Measurements from ENCODE around the gene SPATA2L.
"Not testable (repeated sequence)": the region's sequence is repeated elsewhere in the genome, so short reads cannot be mapped to it uniquely, and the experiment has no call there.

Gene SPATA2L

DNA sequence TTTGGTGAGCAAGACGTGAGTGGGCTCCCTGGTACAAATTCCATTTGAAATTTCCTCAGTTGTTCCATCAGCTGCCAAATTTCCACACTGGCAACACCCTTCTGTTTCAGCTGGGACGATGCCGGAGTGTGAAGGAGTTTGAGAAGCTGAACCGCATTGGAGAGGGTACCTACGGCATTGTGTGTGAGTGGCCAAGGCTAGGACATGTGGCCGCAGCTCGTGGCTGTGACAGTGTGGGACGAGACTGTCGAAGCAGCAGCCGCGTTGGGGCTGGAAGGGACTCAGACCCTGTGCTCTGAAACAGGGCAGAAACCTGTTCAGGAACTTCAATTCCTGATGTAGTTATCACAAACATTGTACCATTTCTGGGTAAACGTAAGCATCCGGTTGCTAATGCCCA lies 12.4 kb downstream of the SPATA2L start:
- no peak for DNase-seq

DNA sequence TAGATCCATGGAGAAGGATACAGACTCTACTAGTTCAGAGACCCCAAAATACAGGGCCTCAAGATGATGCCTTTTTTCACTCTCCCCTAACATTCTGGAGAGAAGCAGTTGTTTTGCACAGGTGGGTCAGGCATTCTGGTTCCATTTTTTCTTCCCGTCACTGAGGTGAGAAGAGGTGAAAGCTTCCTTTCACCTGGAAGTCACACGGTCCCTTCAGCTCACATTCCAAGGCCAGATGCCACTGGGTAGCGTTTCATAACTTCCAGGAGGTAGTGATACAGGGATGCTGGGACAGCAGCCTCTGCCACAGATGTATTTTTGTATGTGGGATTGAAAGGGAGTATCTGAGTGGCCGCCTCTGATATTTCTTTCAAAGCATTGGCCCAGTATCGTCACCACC lies 13.1 kb downstream of the SPATA2L start:
- no peak for DNase-seq

DNA sequence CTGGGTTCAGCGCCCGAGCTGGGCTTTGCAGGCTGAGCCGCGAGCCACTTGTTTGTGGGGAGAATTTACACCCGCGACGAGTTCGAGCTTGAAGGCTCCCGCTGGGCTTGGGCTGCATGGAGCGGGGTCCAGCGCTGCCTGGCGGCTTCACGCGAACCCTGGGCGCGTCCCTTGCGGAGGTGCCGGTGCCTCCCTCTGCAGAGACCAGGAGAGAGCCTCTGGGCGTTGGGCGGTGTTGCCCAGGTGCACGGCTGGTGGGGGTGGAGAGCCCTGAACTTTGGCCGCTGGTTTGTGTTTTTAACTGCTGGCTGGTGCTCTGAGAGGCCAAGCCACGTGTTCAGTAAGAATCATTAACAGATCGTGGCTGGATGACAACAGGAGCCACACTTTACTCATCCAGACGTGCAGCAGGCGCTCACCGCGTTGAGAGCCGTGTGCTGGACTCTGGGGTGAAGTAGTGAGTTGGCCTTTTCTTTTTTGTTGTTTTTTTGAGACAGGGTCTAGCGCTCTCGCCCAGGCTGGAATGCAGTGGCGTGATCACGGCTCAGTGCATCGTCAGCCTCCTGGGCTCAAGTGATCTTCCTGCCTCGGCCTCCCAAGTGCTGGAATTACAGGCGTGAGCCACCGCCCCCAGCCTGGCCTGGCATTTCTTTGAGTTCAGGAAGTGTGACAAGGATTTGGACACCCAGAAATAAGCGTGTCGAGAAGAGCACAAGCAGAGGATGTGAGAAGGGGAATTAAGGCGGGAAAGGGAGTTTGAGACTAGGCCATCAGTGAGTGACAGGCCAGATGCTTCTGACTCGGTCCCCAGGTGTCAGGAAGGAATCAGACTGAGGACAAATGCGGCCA lies 14.2 kb downstream of the SPATA2L start:
- DNase-seq, result no peak

DNA sequence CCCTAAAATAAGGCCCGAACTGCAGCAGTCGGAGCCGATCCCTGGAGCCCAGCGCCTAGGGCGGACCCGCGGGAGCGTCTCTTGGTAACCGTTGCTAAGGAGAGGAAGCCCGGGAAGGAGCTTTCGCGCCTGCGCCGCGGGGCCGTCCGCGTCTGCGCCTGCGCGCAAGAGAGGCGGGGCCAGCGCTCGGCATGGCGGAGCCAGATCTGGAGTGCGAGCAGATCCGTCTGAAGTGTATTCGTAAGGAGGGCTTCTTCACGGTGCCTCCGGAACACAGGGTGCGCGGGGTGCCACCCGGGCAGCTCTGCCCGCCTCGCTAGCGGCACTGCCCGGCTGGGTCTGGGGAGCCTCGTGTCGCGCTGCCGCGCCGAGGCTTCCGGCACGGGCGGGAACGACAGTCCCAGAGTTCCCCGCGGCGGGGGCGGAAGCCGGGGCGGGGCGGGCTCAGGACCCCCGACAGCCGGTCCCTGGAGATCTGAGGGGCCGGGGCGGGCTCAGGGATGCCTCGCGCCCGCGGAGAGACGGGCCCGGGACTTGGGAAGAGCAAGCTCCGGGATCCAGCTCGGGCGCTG lies 14.9 kb downstream of the SPATA2L start, which contains the start of gene CDK10:
Gene CDK10 (plus strand): TSS at position 170 of the 572 bp plus-strand sequence. CDS start 22 bp downstream, at position 192.
- DNase-seq, result peak; percentile 92

DNA sequence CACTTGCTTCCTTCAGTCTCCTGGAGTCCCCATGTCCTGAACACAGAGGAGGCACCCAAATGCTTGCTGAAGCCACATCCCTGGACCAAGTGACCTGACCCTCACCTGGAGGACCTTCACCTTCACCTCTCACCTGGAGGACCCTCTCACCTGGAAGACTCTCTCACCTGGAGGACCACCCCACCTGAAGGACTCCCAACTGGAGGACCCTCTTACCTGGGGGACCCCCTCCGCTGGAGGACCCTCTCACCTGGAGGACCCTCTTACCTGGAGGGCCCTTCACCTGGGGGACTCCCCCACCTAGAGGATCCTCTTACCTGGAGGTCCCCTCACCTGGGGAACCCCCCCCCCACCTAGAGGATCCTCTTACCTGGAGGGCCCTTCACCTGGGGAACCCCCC lies 15.6 kb downstream of the SPATA2L start:
- DNase-seq, result no peak

DNA sequence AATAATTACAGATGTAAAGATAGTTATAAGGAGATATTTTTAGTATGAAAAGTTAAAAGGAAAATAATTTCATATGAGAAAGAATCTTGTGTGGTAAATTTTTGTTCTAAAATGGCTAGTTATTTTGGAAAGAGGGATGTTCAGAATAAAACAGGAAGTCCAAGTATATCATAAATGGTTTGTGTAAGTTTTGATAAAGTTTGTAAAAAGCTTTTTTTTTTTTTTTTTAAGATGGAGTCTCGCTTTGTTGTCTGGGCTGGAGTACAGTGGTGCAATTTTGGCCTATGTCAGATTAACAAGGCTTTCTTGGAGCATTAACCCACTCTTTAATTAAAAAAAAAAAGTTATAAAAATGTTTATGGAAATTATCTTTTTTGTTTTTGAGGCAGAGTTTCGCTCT lies 23.2 kb downstream of the SPATA2L start:
- DNase-seq, result no peak

DNA sequence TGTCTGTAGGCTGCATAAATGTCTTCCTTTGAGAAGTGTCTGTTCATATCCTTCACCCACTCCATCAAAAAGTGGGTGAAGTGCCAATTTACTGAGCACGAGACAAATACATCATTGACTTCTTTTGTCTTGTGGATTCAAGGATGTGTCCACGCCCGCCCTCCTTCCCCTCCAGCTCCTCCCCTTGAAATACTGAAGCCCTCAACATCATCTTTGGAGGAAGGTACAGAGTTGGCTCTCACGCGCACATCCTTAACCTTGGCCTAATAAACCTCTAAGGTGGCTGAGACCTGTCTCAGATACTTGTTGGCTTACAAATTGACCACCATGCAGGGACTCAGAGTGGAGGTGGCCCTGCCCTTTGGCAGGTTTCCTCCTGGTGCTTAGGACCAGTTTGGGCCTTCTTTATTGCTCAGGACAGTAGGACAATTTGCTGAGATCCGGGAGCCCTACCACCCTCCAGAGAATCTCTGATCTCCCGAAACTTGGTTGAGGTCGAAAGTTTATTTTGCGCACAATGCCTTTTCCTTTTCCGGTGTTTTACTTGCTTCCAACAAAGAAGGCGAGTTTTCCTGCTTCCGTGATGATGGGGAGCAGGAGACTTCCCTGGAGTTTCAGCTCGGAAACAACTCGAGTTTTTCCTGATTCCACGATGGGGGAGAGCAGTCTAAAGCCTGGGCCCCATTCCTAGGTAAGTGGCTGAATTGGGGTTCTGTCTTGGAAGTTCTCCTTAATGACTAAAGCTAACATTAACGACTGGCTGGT lies 29.1 kb downstream of the SPATA2L start:
- DNase-seq, result no peak

DNA sequence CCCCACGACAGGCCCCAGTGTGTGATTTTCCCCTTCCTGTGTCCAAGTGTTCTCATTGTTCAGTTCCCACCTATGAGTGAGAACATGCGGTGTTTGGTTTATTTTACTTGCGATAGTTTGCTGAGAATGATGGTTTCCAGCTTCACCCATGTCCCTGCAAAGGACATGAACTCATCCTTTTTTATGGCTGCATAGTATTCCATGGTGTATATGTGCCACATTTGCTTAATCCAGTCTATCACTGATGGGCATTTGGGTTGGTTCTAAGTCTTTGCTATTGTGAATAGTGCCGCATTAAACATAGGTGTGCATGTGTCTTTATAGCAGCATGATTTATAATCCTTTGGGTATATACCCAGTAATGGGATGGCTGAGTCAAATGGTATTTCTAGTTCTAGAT lies 29.9 kb downstream of the SPATA2L start:
- DNase-seq, result not testable (repeated sequence)

DNA sequence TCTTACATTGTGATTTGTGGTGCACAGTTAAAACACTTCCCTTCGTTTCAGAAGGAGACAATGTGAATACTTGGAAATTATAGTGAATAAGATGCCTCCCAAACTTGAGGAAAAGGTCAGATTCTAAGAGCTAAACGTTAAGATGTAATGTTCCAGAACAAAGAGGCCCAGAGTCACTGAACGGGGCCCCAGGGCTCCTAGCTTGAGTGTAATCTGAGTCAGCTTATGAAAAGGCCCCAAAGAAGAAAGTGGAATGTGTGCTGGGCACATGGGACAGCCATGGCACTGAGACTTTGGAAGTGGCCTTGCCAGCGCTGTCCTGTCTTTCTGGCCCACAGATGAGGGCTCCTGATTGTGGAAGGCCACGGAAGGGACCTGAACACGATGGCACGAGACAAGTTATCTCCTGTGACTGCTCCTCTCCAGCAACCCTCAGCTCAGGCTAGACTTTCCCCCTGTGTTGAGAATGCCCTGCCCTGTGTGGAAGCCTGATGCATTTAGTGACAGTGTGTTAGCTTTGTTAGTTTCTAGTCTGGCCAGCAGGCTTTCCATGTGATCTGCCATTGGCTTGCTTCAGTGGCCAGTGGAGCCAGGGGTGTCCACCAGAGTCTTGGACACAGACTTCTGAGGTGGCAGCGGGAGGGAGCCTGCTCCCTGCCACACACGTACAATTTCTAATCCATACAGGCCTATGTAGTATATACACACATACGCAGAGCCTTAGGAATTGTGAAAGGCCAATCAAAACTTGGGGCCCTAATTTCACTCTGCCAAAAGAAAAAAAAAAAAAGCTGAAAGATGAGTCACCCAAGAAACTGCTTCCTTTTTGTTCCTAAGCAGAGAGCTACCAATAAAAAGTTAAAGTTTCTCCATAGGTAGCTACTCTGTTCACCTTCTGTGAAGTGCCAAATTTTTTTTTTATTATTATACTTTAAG lies 30.7 kb downstream of the SPATA2L start:
- DNase-seq, result no peak

DNA sequence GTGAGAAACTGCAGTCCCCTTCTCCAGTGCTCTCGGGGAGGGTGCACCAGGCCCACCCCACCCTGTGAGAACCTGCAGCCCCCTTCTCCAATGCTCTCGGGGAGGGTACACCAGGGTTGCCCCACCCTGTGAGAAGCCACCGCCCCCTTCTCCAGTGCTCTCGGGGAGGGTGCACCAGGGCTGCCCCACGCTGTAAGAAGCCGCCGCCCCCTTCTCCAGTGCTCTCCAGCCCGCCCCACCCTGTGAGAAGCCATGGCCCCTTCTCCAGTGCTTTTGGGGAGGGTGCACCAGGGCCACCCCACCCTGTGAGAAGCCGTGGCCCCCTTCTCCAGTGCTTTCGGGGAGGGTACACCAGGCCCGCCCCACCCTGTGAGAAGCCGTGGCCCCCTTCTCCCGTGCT lies 31.8 kb downstream of the SPATA2L start:
- no peak for DNase-seq

DNA sequence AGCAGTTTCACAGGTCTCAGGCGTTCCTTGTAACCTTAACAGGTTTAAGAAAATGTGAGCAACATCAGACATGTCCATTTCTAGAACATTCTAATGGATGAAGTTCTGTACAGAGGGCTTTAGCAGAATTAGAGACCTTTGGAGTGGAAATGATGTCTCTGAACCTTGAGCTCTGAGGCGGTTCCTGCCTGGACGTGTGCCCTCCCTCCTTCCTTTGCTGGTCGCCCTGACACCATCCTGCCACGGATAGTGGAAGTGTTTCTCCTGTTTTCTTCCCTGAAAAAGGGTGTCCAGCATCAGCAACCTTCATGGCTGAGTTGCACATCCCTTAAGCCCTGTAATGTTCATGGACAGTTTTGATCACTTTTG lies 32.7 kb downstream of the SPATA2L start:
- DNase-seq, result no peak

DNA sequence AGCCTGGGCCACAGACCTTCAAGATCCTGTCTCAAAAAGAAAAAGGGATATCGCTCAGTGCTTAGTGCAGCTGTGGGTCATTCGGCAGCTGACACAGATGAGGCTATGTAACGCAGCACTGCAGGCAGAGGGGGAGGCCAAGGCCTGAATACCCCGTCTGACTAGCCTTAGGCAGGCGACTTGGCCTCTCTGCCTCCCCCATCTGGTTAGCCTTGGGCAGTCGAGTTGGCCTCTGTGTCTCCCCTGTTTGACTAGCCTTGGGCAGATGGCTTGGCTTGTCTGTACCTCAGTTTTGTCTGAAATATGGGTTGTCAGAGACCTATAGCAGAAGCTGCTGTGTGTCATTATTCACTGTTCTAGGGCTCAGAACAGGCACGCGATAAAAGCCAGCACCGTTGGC lies 33.9 kb downstream of the SPATA2L start:
- DNase-seq, result no peak

DNA sequence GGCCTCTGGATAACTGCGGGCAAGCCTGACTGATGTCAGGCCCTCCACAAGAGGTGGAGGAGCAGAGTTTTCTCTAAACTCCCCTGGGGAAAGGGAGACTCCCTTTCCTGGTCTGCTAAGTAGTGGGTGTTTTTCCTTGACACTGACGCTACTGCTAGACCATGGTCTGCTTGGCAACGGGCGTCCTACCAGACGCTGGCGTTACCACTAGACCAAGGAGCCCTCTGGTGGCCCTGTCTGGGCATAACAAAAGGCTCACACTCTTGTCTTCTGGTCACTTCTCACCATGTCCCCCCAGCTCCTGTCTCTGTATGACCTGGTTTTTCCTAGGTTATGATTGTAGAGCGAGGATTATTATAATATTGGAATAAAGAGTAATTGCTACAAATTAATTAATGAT lies 34.5 kb downstream of the SPATA2L start:
- DNase-seq, result not testable (repeated sequence)

DNA sequence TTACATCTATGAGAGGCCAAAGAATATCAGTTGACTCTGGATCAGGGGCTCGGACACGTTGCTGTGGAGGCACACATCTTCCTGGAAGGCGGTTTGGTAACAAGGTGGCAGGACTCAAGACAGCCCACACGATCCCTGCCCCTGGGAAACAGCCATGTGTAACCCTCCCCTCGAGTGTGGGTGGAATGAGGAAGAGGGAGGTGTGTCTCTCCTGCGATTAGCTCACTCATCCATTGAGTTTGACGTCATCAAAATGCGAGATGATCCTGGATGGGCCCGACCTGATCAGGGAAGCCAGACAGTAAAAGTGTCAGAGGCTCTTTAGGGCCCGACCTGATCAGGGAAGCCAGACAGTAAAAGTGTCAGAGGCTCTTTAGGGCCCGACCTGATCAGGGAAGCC lies 37.3 kb downstream of the SPATA2L start:
- DNase-seq, result not testable (repeated sequence)

DNA sequence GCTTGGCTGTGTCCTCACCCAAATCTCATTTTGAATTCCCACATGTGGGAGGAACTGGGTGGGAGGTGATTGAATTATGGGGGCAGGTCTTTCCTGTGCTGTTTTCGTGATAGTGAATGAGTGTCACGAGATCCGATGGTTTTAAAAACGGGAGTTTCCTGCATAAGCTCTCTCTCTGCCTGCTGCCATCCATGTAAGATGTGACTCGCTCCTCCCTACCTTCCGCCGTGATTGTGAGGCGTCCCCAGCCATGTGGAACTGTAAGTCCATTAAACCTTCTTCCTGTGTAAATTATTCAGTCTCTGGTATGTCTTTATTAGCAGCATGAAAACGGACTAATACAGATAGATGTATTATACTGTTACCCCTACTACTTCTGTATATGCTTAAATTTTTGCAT lies 40.3 kb downstream of the SPATA2L start:
- no peak for DNase-seq

DNA sequence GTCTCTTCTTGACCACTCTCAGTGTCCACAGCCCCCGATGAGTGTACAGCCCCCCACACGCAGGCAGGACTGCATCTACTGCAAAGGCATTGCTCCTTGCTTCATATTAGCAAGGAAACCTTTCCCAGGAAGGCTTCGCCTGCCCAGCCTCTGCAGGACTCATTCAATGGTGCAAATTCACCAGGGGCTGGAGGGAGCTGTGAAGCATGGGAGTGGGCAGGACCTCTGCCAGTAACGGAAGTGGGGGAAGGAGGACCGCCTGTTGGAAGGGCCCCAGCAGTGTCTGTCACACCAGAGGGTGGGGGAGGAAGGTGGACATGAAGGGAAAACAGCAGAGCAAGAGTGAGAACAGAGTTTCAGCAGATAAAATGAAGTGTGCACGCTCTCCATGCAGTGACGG lies 41.4 kb downstream of the SPATA2L start:
- DNase-seq, result no peak

DNA sequence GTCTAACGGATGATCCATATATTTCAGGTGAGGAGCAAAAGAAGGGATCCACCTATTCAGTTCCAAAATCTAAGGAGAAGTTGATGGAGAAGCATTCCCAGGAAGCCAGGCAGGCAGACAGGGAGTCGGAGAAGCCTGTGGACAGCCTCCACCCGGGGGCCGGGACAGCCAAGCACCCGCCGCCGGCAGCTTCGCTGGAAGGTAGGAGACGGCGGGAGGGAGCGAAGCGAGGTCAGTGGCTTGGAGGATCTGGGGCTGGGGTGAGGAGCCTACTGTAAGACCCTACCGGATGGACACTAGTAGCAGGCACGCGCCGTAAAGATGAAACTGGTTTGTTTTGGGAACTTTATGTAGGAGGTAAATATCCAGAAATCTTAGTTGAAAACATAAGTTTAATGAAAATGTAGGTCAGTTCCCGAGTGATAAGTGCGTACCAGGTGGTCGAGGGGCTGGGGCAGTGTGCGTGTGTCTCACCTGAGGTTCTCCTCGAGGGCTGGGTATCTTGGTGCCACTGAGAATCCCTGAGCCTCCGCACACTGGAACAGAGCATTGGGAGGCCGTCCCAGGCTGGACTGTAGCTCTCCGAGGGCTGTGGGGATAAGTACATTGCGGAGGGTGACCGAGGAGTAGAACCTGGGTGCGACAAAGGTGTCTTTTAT lies 43.2 kb downstream of the SPATA2L start:
- peak; percentile 10 for DNase-seq

DNA sequence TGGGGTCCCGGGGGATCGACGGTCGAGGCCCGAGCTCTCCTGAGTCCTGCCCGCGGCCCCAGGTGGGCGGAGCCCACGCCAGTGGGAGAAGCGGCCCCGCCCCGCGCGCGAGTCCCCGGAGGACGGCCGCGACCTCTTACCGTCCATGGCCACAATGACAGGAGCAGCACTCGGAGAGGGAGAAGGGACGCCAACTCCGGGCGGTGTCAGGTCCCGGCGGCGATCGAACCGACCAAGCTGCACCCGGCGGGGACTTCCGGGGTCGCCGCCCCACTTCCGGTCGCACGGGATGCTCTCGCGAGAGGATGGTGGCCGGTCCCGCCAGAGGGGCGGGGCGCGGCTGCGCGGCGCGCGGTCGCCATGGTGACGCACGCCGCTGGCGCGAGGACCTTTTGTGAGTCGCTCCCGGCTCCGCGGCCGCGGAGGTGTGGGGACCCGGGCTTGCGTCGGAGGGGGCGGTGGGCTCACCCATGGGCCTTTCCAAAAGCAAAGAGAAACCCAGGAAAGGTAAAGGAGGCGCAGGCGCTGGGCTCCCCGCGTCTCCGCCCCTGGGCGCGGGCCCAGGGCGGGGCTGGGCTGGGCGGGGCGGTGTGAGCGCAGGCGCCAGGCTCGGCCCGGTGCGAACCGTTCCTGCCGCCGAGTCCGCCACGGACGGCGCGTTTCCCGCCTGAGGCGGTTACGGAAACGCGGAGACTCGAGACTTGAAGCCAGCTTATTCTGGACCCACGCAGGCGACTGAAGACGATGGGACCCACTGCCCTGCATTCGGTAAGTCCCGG lies 43.9 kb downstream of the SPATA2L start, which contains the start of the genes CHMP1A and SPATA33:
Gene CHMP1A (minus strand): TSS at position 267 of the 779 bp plus-strand sequence. CDS start 120 bp downstream, at position 147.
Gene SPATA33 (plus strand): TSS at position 395 of the 779 bp plus-strand sequence. CDS start 76 bp downstream, at position 471.
- peak; percentile 93 for DNase-seq

DNA sequence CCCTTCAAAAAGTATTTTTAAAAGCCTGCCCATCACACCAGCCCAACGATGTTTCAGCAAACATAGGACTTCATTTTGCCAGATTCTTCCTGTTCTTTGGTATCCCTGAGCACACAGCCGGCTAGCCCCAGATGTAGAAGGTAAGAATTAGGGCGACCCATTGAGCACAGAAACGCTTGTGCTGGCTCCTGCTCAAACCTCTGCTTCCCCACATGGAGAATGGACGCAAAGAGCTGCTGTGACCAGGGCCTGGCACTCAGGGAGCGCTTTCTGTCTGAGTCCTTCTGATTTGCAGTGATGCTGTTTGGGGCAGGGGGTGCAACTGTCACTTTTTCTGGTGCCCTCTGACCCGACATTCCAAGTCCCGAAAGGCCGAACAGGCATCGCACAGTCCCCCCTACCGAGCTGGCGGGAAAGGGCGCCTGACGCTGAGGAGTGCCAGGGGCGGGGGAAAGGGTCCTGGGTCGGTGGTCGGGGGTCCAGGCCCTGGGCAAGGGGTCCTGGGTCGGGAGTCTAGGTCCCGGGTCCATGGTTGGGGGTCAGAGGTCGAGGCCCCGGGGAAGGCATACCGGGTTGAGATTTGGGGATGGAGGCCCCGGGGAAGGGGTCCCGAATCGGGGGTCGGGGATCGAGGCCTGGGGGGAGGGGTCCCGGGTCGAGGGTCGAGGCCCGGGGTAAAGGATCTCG lies 44.9 kb downstream of the SPATA2L start:
- DNase-seq, result no peak

DNA sequence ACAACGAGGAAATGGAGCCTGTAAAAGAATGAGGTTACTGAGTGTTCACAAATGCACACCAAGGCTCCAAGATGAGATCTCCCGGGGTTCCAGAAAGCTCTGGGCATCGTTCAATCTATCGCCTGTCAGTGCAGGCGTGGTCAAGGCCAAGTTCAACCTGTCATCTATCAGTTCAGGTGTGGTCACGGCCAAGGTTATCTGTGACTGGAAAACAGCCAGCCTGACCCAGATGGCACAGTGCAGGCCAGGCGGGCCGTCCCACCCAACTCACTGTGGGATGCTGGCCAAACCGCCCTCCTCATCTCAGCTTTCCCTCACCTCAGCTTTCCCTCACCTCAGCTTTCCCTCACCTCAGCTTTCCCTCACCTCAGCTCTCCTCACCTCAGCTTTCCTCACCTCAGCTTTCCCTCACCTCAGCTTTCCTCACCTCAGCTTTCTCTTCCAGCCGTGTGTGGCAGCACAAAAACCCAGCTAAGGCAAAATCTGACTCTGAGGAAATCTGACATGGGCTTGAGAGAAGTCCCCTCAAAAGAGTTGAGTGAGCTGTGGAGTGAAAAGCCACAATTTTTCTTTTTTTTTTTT lies 46.4 kb downstream of the SPATA2L start:
- DNase-seq, result no peak

Data from activated naive CD4-positive, alpha-beta T cell treated with Interleukin-2 at 50 U/mL for 16 hours (primary cell).